K562 (cell line): ENCODE measurements around the gene SRSF1. TPM values are rescaled to one million over a fixed set of nuclear protein-coding genes. Genes with fewer than 3 reads are reported as not detected.
A peak's percentile ranks its signal among the peaks of the same experiment; 100 is the strongest.

ENCODE experiments used
- CHD1 ChIP-seq: fragments of 200-600 bp; sonication (generic); IDR thresholded peaks from one replicate; pipeline ENCODE4 v1.6.1; 2012; ENCODE audit warnings: mild to moderate bottlenecking, moderate library complexity, low read length, inconsistent platforms
- CTCFL ChIP-seq: IDR thresholded peaks from 2 replicates; pipeline ENCODE4 v1.6.1; 2011; ENCODE audit warnings: borderline replicate concordance, low read depth, mild to moderate bottlenecking, moderate library complexity, low read length; ENCODE audit not compliant: insufficient read depth, poor library complexity, severe bottlenecking
- HNRNPH1 ChIP-seq: fragments of 200-400 bp; formaldehyde crosslinking; optimal IDR thresholded peaks from 2 replicates; pipeline ENCODE3; 2017; ENCODE audit warnings: low read depth, mild to moderate bottlenecking, low read length, moderate library complexity
- NKRF ChIP-seq: fragments of 450-650 bp; IDR thresholded peaks from 2 replicates; pipeline ENCODE4 v1.6.1; 2016; ENCODE audit warnings: borderline replicate concordance
- ZNF431 ChIP-seq: sonication (generic); formaldehyde crosslinking; IDR thresholded peaks from 2 replicates; pipeline ENCODE4 v1.8.0; 2022; ENCODE audit warnings: mild to moderate bottlenecking, missing genetic modification reagents
- polyA plus RNA-seq, 8 experiments: library from polyadenylated mRNA; depleted of rRNA in 4 of 8; stranded (reverse) in 5 of 8; unstranded in 3 of 8; fragments of >200 nt; fragmentation: Nextera tagmentation in 2 of 8; fragmentation: Illumina TruSeq in 1 of 8; extraction: Ambion mirVana in 2 of 8; extraction: Trizol in 1 of 8; gene quantifications; 2 replicates each; pipeline versions ENCODE4 v1.2.1 to v1.2.3, GENCODE V29; 2011 to 2014; ENCODE audit warnings: inconsistent platforms in 1 of 8, missing spikeins in 1 of 8
- total RNA-seq, 7 experiments: library from RNA; depleted of rRNA in 6 of 7; stranded (reverse); fragments of >200 nt in 6 of 7; fragmentation: Illumina TruSeq in 2 of 7; extraction: Trizol in 2 of 7; gene quantifications; 2 replicates each; pipeline versions ENCODE4 v1.2.1 to v1.2.3, GENCODE V29; 2011 to 2021; ENCODE audit warnings: low replicate concordance in 1 of 7

SRSF1 gene
- total and polyA plus RNA-seq, 9 of the 15 experiments (the other 6 are each of a cell fraction or from before 2014, with no cell fraction given) = 77.8 to 559 (median 442) TPM

- TF ChIP-seq CTCFL = no peak
- no peak for TF ChIP-seq HNRNPH1
- peak; percentile 84 for TF ChIP-seq CHD1
- 0 out of 2 replicates have a peak, but pooled peaks have one; percentile 19 for TF ChIP-seq NKRF
- TF ChIP-seq ZNF431 (CRISPR knock-in tag) = 0 out of 2 replicates have a peak, but pooled peaks have one; percentile 25
These were observed 18.5 kb downstream of the SRSF1 start (continued) for GRCh38 chr17:57988301-57989250.
